Parathyroid adenoma (tissue), 2 donors: Measurements from ENCODE around the gene UBQLN3.

ENCODE experiments used
- H2AFZ ChIP-seq: fragments of 300-600 bp; sonication (generic); one replicate; pipeline ENCODE4 v1.7.0; 2017; ENCODE audit warnings: antibody characterized with exemption, mild to moderate bottlenecking
- H3K27ac ChIP-seq: fragments of 300-600 bp; sonication (generic); one replicate; pipeline ENCODE4 v1.7.0; 2017
- H3K27me3 ChIP-seq: fragments of 300-600 bp; sonication (generic); one replicate; pipeline ENCODE4 v1.7.0; 2017; ENCODE audit warnings: low read length; ENCODE audit not compliant: control insufficient read depth, insufficient read depth
- H3K36me3 ChIP-seq: fragments of 300-600 bp; sonication (generic); one replicate; pipeline ENCODE4 v1.7.0; 2017; ENCODE audit warnings: low read length; ENCODE audit not compliant: control insufficient read depth, insufficient read depth
- H3K4me1 ChIP-seq: fragments of 300-600 bp; sonication (generic); one replicate; pipeline ENCODE4 v1.7.0; 2017; ENCODE audit warnings: control low read depth
- H3K4me2 ChIP-seq: fragments of 300-600 bp; sonication (generic); one replicate; pipeline ENCODE4 v1.7.0; 2017; ENCODE audit warnings: low read length
- H3K4me3 ChIP-seq: fragments of 300-600 bp; sonication (generic); one replicate; pipeline ENCODE4 v1.7.0; 2017; ENCODE audit warnings: low read depth, low read length
- H3K79me2 ChIP-seq: fragments of 300-600 bp; sonication (generic); one replicate; pipeline ENCODE4 v1.7.0; 2017; ENCODE audit warnings: control low read depth
- H3K9ac ChIP-seq: fragments of 300-600 bp; sonication (generic); one replicate; pipeline ENCODE4 v1.7.0; 2017; ENCODE audit warnings: mild to moderate bottlenecking
- H3K9me3 ChIP-seq: fragments of 300-600 bp; sonication (generic); one replicate; pipeline ENCODE4 v1.7.0; 2017; ENCODE audit warnings: low read length; ENCODE audit not compliant: control insufficient read depth
- CTCF ChIP-seq: fragments of 300-600 bp; sonication (generic); IDR thresholded peaks from one replicate; pipeline ENCODE4 v1.7.0; 2017; ENCODE audit warnings: antibody characterized with exemption, mild to moderate bottlenecking
- donor health status: primary hyperparathyroidism.

The UBQLN3 gene

DNA sequence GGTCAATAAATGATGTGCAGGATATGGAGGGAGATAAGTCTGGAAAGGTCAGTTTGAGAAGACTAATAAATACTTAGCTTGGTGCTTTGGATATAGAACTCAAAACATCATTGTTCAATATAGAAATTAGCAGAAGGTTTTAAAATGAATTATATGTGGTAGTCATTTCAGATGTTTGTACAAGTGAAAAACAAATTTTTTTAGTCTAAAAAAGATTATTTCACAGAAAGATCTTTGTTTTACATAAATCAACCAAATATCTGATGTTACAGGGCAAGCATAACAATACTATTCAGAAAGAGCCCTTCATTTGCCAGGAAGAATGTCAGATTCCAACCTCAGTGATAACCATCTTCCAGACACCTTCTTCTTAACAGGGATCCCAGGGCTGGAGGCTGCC lies 21.4 kb downstream of the UBQLN3 start, which contains the start of gene OR52D1:
OR52D1 (plus strand) TSS at position 301 of the 400 bp plus-strand sequence; CDS start at position 323, 22 bp downstream.
- H3K27ac ChIP-seq = no peak within 1 kb of the TSS
- TF ChIP-seq CTCF = no peak
- H3K9me3 ChIP-seq = no peaks in the 10 kb centered on the region
- no peaks in the 10 kb centered on the region for H3K79me2 ChIP-seq
- no peak within 1 kb of the TSS for H3K4me2 ChIP-seq
- H3K27me3 ChIP-seq = no peaks in the 10 kb centered on the region
- no peaks in the 10 kb centered on the region for H3K36me3 ChIP-seq
- H3K9ac ChIP-seq = no peak within 1 kb of the TSS
- H3K4me1 ChIP-seq = no peaks in the 10 kb centered on the region
- no peak within 1 kb of the TSS for H2AFZ ChIP-seq
- no peak within 1 kb of the TSS for H3K4me3 ChIP-seq

DNA sequence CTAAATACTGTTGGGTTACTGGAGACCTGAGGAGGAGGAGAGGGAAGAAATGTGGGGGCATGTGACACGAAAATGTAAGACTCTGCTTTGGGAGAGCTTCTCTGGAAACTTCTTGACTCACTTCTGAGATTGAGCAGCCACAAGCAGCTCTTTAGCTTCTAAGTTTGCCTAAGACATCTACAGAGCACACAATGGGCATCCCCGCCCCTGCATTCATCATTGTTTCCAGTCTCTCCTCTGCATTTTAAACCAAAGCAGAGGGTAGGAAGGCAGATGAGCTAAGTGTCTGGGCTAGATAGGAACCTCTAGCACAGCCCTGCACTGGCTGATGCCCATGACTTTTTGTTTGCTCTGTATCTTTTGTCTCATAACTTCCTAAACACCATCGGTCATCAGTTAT lies 23.3 kb downstream of the UBQLN3 start:
- Histone ChIP-seq H3K9ac (no peak overlapping the region), H3K9me3 (no peaks in the 10 kb centered on the region), H3K79me2 (no peaks in the 10 kb centered on the region), H3K4me3 (no peak overlapping the region), H3K36me3 (no peaks in the 10 kb centered on the region), H2AFZ (no peak overlapping the region), H3K27me3 (no peaks in the 10 kb centered on the region), H3K4me1 (no peaks in the 10 kb centered on the region), H3K27ac (no peak overlapping the region), H3K4me2 (no peak overlapping the region)
- TF ChIP-seq CTCF = no peak

DNA sequence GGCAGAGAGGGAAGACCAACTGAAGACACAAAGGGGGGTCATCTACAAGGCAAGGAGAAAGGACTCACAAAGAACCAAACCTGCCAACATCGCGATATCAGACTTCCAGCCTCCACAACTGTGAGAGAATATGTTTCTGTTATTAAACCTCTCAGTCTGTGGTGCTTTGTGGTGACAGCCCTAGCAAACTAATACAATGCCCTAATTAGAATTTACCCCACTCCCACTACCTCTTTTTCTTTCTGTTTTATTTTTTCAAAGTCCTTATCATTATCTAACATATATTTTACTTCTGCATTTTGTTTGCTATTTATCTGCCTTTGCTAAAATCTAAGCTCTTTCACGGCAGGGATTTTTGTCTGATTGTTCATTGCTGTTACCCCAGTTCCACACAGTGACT lies 23.8 kb downstream of the UBQLN3 start:
- H3K4me2 ChIP-seq = no peak overlapping the region
- H3K4me3 ChIP-seq = no peak overlapping the region

DNA sequence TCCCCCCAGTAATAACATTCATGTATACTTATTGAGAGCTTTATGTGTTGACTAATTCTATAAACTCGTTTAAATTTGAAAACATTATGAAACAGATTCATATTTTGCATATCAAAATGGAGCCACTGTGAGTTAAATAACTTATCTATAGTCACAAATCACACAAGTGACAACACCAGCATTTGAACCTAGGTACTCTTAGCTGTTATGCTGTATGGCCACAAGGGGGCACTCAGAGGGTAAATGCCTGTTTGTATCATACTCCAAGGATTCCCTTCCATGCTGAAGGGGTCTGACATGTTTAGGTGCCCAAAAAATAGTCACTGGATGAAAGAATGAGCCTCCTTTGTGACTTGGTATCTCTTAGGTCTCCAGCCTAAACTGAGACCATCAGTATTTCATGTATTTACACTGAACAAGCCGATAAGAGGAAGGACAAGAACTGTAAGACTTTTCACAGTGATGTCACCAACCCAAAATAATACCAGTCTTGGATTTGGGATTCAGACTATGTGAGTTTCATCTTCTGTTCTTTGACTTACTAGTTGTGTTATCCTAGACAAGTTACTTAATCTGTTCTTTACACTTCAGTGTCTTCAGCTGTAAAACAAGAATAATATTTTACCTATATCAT lies 33.5 kb downstream of the UBQLN3 start:
- Histone ChIP-seq H3K27me3 (no peaks in the 10 kb centered on the region), H3K4me3 (no peak overlapping the region), H3K9ac (no peak overlapping the region), H3K9me3 (no peaks in the 10 kb centered on the region), H3K27ac (no peak overlapping the region), H3K79me2 (no peaks in the 10 kb centered on the region), H3K4me1 (no peaks in the 10 kb centered on the region), H3K4me2 (no peak overlapping the region), H3K36me3 (no peaks in the 10 kb centered on the region), H2AFZ (no peak overlapping the region)
- TF ChIP-seq CTCF = peak; percentile 58

More for the DNA sequence above, 23.8 kb downstream of the UBQLN3 start:
- Histone ChIP-seq H3K79me2 (no peaks in the 10 kb centered on the region), H3K9ac (no peak overlapping the region), H2AFZ (no peak overlapping the region), H3K9me3 (no peaks in the 10 kb centered on the region), H3K36me3 (no peaks in the 10 kb centered on the region), H3K4me1 (no peaks in the 10 kb centered on the region), H3K27ac (no peak overlapping the region), H3K27me3 (no peaks in the 10 kb centered on the region)
- no peak for TF ChIP-seq CTCF

- Histone ChIP-seq H3K36me3 (no peaks in the 10 kb centered on the region), H3K79me2 (no peaks in the 10 kb centered on the region), H3K4me1 (no peaks in the 10 kb centered on the region), H3K4me2 (no peak overlapping the region), H3K27me3 (no peaks in the 10 kb centered on the region), H3K4me3 (no peak overlapping the region), H3K27ac (no peak overlapping the region), H3K9ac (no peak overlapping the region), H3K9me3 (no peaks in the 10 kb centered on the region), H2AFZ (no peak overlapping the region)
- TF ChIP-seq CTCF = no peak
These were observed 35.8 kb downstream of the UBQLN3 start for GRCh38 chr11:5473921-5474320.
